Measurements from ENCODE around the gene RNASE13. TPM values are rescaled to one million over a fixed set of nuclear protein-coding genes. Genes with fewer than 3 reads are reported as not detected.
A peak's percentile ranks its signal among the peaks of the same experiment; 100 is the strongest.
"Not testable (repeated sequence)": the region's sequence is repeated elsewhere in the genome, so short reads cannot be mapped to it uniquely, and the experiment has no call there.

The RNASE13 gene
- total RNA-seq, 2 donors from 2014 or later = not detected

DNA sequence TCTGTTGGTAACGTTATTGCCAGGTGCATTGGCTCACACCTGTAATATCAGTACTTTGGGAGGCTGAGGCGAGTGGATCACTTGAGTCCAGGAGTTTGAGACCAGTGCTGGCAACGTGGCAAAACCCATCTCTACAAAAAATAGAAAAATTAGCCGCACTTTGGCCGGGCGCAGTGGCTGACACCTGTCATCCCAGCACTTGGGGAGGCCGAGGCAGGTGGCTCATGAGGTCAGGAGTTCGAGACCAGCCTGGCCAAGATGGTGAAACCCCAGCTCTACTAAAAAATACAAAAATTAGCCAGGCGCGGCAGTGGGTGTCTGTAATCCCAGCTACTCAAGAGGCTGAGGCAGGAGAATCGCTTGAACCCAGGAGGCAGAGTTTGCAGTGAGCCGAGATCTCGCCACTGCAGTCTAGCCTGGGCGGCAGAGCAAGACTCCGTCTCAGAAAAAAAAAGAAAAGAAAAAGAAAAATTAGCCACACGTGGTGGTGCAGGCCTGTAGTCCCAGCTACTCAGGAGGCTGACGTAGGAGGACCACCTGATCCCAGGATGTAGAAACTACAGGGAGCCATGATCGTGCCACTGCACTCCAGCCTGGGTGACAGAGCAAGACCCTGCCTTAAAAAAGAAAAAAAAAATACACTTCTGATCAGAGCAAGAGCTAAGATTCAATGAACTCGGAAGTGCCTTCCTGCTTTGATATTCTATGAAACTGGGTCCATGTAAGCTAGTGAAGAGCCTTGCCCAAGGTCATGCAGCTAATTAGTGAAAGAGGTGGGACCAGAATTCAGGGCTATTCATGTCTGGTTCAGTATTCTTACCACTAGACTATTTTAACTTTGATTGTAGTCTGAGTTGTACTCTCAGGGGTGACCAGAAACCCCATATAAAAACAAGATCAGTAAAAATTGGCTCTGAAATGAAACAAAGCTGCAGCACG is 18.8 kb upstream of the RNASE13 start:
- H3K36me3 Mint-ChIP-seq = no peaks in the 10 kb centered on the region
- no peak for DNase-seq (ENCODE audit: low spot score in 2 of 2)
- no peak for ATAC-seq
- no peaks in the 10 kb centered on the region for H3K9me3 Mint-ChIP-seq
- H3K27ac Mint-ChIP-seq = no peak overlapping the region

- ATAC-seq (no peak), DNase-seq (ENCODE audit: low spot score in 2 of 2) (no peak)
- Mint-ChIP-seq H3K27ac (no peak overlapping the region), H3K9me3 (no peaks in the 10 kb centered on the region), H3K36me3 (no peaks in the 10 kb centered on the region)
These were observed 16.0 kb upstream of the RNASE13 start for GRCh38 chr14:21050597-21050996.

- no peak for DNase-seq (ENCODE audit: low spot score in 2 of 2)
- H3K36me3 Mint-ChIP-seq = no peaks in the 10 kb centered on the region
- no peak for ATAC-seq
- H3K27ac Mint-ChIP-seq = no peak overlapping the region
- no peaks in the 10 kb centered on the region for H3K9me3 Mint-ChIP-seq
These were observed 14.7 kb upstream of the RNASE13 start for GRCh38 chr14:21049271-21049673.

DNA sequence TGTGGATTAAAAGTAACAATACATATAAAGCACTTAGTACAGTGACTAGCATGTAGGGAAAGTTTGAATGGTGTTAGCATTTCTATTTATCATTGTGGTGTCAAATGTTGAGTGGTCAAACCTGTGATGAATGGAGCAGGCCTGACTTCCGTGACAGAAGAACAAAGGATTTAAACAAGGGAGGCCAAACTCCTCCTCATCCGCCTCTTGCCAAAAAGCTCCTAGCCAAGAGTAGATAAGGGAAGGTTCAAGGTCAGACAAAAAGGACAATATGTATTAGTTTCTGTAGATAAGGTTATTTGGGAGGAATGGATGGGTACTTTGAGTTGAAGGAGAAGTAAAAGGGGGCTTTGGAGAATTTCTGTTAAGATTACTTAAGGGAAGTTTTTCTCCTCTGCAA is 14.0 kb upstream of the RNASE13 start:
- no peak overlapping the region for H3K27ac Mint-ChIP-seq
- DNase-seq (ENCODE audit: low spot score in 2 of 2) (no peak), ATAC-seq (no peak)
- no peaks in the 10 kb centered on the region for H3K9me3 Mint-ChIP-seq
- no peaks in the 10 kb centered on the region for H3K36me3 Mint-ChIP-seq

DNA sequence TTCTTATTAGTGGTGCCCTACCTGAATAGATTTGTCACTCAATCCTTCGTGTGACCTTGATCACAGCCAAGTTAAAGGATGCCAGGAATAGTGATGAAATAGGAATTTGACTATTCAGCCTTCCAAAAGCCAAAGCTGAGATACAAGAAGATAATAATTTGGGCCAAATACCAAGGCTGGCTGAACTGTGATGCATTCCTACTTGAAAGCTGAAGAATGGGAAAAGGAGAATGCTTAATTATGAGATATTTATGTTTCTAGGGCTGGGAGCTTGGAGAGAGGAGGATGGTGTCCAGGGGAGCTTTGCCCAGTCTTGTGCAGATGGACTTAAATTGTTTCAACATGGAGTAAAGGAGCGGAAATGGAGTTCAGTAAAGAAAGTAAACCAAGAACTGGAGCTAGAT is 12.8 kb upstream of the RNASE13 start:
- DNase-seq (ENCODE audit: low spot score in 2 of 2) (no peak), ATAC-seq (no peak)
- Mint-ChIP-seq H3K9me3 (no peaks in the 10 kb centered on the region), H3K36me3 (no peaks in the 10 kb centered on the region), H3K27ac (no peak overlapping the region)

DNA sequence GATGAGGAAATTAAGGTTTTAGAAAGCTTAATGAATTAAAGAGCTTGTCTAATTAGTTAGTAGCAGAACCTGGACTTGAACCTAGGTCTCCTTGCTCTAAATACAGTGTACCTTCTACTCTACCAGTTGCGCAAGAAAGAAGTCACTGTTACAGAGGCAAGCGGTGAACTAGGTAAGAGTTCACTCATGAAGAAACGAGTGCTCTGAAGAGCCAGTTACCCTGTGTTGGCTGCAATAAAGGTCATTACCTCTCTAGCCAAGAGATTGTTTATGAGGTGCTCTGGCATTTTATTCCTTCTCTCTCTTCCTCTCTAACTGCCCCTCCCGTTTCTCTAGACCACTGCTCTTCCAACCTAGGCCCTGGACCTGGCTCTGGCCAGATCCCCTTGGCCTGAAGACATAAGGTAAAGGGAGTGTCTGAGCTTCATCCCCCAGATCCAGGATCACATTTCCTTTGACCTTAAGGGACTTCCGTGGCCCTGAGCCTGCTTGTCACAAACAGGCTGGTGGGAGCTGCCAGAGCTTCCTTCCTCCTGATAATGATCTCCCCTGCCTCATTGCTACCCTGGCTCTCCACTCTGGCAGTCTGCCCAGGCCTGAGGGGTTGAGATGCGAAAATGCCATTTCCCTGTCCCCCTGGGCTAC is 9.5 kb upstream of the RNASE13 start:
- Mint-ChIP-seq H3K36me3 (no peaks in the 10 kb centered on the region), H3K9me3 (no peaks in the 10 kb centered on the region), H3K27ac (peak overlapping the region in 1 of 2 donors; percentile 62)

GRCh38 chr14:21043387-21043973 is 8.9 kb upstream of the RNASE13 start:
- DNase-seq (ENCODE audit: low spot score in 2 of 2) = no peak
- Mint-ChIP-seq H3K36me3 (no peaks in the 10 kb centered on the region), H3K9me3 (no peaks in the 10 kb centered on the region), H3K27ac (no peak overlapping the region)
- no peak for ATAC-seq

More for the DNA sequence above, 9.5 kb upstream of the RNASE13 start:
- DNase-seq (ENCODE audit: low spot score in 2 of 2) = no peak
- ATAC-seq = no peak

GRCh38 chr14:21042918-21043317 is 8.3 kb upstream of the RNASE13 start:
- Mint-ChIP-seq H3K9me3 (no peaks in the 10 kb centered on the region), H3K27ac (peak overlapping the region in 1 of 2 donors; percentile 78), H3K36me3 (no peaks in the 10 kb centered on the region)

GRCh38 chr14:21041676-21042433 is 7.2 kb upstream of the RNASE13 start, which contains the start of gene RNASE7:
Gene RNASE7 (plus strand): TSS chr14:21042362. CDS start chr14:21042993, 631 bp downstream.
- peak within 1 kb of the TSS in 1 of 2 donors; percentile 78 for H3K27ac Mint-ChIP-seq
- ATAC-seq = no peak
- no peaks in the 10 kb centered on the region for H3K36me3 Mint-ChIP-seq
- H3K9me3 Mint-ChIP-seq = no peaks in the 10 kb centered on the region
- no peak for DNase-seq (ENCODE audit: low spot score in 2 of 2)

More at GRCh38 chr14:21042918-21043317, 8.3 kb upstream of the RNASE13 start:
- DNase-seq (ENCODE audit: low spot score in 2 of 2) = no peak
- no peak for ATAC-seq

DNA sequence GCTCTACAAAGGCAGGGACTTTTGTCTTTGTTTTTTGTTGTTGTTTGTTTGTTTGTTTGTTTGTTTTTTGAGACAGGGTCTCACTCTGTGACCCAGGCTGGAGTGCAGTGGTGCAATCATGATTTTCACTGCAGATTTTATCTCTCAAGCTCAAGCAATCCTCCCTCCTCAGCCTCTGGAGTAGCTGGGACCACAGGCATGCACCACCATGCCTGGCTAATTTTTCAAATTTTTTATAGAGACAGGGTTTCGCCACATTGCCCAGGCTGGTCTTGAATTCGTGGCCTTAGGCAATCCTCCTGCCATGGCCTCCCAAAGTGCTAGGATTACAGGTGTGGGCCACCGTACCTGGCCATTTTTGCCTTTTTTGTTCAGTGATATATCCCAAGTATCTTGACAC is 6.3 kb upstream of the RNASE13 start:
- H3K27ac Mint-ChIP-seq = peak overlapping the region in 1 of 2 donors; percentile 20
- not testable (repeated sequence) for H3K36me3 Mint-ChIP-seq; H3K9me3 Mint-ChIP-seq; ATAC-seq; DNase-seq (ENCODE audit: low spot score in 2 of 2)

GRCh38 chr14:21040370-21040925 is 5.8 kb upstream of the RNASE13 start:
- peak overlapping the region in 1 of 2 donors; percentile 20 for H3K27ac Mint-ChIP-seq
- no peaks in the 10 kb centered on the region for H3K9me3 Mint-ChIP-seq
- H3K36me3 Mint-ChIP-seq = no peaks in the 10 kb centered on the region
- no peak for DNase-seq (ENCODE audit: low spot score in 2 of 2)
- ATAC-seq = no peak

GRCh38 chr14:21039585-21040369 is 5.2 kb upstream of the RNASE13 start:
- DNase-seq (ENCODE audit: low spot score in 2 of 2) (no peak), ATAC-seq (peak; percentile 56 to 64)
- Mint-ChIP-seq H3K36me3 (no peaks in the 10 kb centered on the region), H3K27ac (peak overlapping the region; percentile 11 to 20), H3K9me3 (no peaks in the 10 kb centered on the region)

DNA sequence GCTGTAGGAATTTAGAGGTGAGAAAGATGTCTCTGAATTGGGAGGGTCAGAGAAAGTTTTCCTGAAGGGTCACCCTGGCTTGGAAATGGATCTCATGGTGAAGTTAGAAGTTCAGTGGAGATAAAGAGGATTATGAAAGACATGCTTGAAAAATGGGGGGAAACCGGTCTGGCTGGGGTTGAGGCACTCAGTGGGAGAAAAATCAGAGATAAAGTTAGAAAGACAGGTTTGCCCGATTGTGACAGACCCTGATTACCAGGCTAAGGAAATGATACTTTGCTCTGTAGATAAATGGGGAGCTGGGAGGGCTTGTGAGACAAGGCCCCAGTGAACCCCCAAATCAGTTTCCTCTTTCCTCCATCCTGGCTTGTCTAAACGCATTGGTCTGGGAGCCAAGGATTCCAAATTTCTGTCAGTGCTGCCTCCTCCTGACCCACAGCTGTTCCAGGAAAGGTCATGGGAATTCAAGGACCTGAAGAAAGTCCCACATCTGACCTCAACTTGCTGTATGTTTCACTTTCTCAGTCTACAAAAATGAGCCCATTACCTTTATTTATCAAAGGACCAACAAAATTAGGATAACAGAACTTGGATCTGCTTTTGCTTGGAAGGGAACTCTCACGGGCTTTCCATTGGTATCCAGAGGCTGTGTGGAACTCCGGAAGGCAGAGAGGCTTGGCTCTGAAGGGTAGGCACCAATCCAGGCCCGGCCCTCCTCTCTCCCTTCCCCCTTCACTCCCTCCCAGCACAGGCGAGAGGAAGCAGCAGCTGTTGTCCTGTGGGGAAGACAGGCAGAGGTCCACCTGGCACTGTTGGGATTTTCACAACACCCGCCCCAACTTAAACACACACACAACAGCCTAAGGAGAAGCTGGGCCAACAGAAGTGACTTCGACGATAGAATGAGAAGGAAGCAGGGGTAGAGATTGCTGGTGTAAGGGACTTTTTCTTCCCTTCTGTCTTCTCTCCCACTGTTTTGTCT is 4.1 kb upstream of the RNASE13 start:
- DNase-seq (ENCODE audit: low spot score in 2 of 2) (no peak), ATAC-seq (no peak)
- no peaks in the 10 kb centered on the region for H3K36me3 Mint-ChIP-seq
- no peaks in the 10 kb centered on the region for H3K9me3 Mint-ChIP-seq
- H3K27ac Mint-ChIP-seq = no peak overlapping the region

DNA sequence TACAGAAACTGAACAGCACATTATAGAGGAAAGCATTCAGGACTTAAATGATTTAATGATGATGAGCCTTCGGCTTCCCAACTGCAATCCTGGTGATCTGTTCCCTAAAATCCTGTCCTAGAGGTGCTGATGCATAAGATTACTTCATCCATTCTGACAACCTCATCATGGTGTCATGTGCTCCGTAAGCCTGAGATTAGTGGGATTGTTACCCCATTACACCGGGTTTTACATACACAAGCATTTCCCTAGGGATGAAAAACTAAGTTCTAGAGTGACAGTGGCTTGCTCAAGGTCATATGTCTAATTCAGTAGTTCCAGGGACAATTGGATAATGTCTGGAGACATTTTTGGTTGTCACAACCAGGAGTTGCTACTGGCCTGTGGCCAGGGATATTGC is 2.5 kb upstream of the RNASE13 start:
- DNase-seq (ENCODE audit: low spot score in 2 of 2) = no peak
- no peaks in the 10 kb centered on the region for H3K36me3 Mint-ChIP-seq
- ATAC-seq = no peak
- no peaks in the 10 kb centered on the region for H3K9me3 Mint-ChIP-seq
- no peak overlapping the region for H3K27ac Mint-ChIP-seq

DNA sequence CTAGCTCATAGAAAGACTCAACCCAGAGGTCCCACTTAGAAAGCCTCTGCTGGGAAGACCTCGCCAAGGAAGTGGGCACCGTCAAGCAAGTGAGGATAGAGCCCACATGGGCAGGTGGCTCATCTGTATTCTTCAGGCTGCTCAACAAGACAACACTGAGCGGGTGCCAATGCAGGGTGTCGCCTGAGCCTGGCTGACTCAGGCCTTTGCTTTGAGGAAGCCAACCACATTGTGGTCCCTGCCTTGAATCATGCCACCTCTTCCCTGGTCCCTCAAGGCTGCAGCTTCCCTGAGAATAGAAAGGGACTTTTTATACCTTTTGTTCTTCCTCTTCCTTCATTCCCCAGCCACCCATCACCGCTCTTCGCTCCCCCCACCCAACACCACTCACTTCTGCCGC is 2.1 kb upstream of the RNASE13 start:
- peak overlapping the region in 1 of 2 donors; percentile 18 for H3K27ac Mint-ChIP-seq
- DNase-seq (ENCODE audit: low spot score in 2 of 2) = no peak
- peak in 1 of 2 donors; percentile 65 for ATAC-seq
- no peaks in the 10 kb centered on the region for H3K9me3 Mint-ChIP-seq
- no peaks in the 10 kb centered on the region for H3K36me3 Mint-ChIP-seq

All from activated naive CD4-positive, alpha-beta T cell treated with anti-CD3 and anti-CD28 coated beads, Interleukin-2, amount 50 U/mL, for 72 hours (primary cell).